GM12878 (cell line): ENCODE data around the gene COX19.

ENCODE experiments used
- BHLHE40 ChIP-seq, 2 experiments: fragments of 450-650 bp in 1 of 2; IDR thresholded peaks; 2 replicates each; pipeline ENCODE4 v1.6.1; 2011 to 2017; ENCODE audit warnings: low read depth in 2 of 2, borderline replicate concordance in 1 of 2, improper control_type of control experiment in 1 of 2, low read length in 1 of 2, mild to moderate bottlenecking in 1 of 2
- CTCF ChIP-seq, 3 experiments: IDR thresholded peaks in 2 of 3; conservative IDR thresholded peaks in 1 of 3; 2 replicates each; pipeline ENCODE4 v1.5.1; 2011; ENCODE audit warnings: low read depth in 3 of 3, low read length in 3 of 3, mild to moderate bottlenecking in 3 of 3, control low read depth in 2 of 3, moderate library complexity in 2 of 3, inconsistent platforms in 1 of 3, mixed read lengths in 1 of 3; ENCODE audit not compliant: control insufficient read depth in 2 of 3, insufficient read depth in 1 of 3; ENCODE audit errors: extremely low read depth in 1 of 3
- EZH2 ChIP-seq: IDR thresholded peaks from 2 replicates; pipeline ENCODE4 v1.6.1; 2012; ENCODE audit warnings: low read depth, mild to moderate bottlenecking, control low read depth, inconsistent platforms, low read length, borderline replicate concordance; ENCODE audit not compliant: control insufficient read depth
- KDM1A ChIP-seq: fragments of 200-600 bp; sonication (generic); IDR thresholded peaks from 2 replicates; pipeline ENCODE4 v1.6.1; 2016; ENCODE audit warnings: borderline replicate concordance
- MEF2A ChIP-seq: IDR thresholded peaks from 2 replicates; pipeline ENCODE4 v1.6.1; 2011; ENCODE audit warnings: low read depth, mild to moderate bottlenecking, low read length, moderate library complexity; ENCODE audit not compliant: insufficient read depth
- POLR2A ChIP-seq: IDR thresholded peaks from 2 replicates; pipeline ENCODE4 v1.6.1; 2011; ENCODE audit warnings: low read depth, mild to moderate bottlenecking, low read length
- POLR2AphosphoS2 ChIP-seq: IDR thresholded peaks from 2 replicates; pipeline ENCODE4 v1.6.1; 2011; ENCODE audit warnings: low read depth, mild to moderate bottlenecking, low read length, improper control_type of control experiment, moderate library complexity
- POLR2AphosphoS5 ChIP-seq: IDR thresholded peaks from 2 replicates; pipeline ENCODE4 v1.6.1; 2011; ENCODE audit warnings: mild to moderate bottlenecking, low read length, inconsistent platforms
- SIN3A ChIP-seq: IDR thresholded peaks from 2 replicates; pipeline ENCODE4 v1.6.1; 2012; ENCODE audit warnings: low read depth, low read length, improper control_type of control experiment
- SPI1 ChIP-seq: IDR thresholded peaks from 2 replicates; pipeline ENCODE4 v1.6.1; 2011; ENCODE audit warnings: low read depth, mild to moderate bottlenecking, low read length, moderate library complexity, borderline replicate concordance; ENCODE audit not compliant: insufficient read depth
- STAT3 ChIP-seq: IDR thresholded peaks from 2 replicates; pipeline ENCODE4 v1.6.1; 2011; ENCODE audit warnings: low read depth, low read length, improper control_type of control experiment
- USF2 ChIP-seq: IDR thresholded peaks from 2 replicates; pipeline ENCODE4 v1.6.1; 2011; ENCODE audit warnings: low read depth, low read length, improper control_type of control experiment, borderline replicate concordance
- YY1 ChIP-seq: IDR thresholded peaks from 2 replicates; pipeline ENCODE4 v1.6.1; 2011; ENCODE audit warnings: low read depth, mild to moderate bottlenecking, low read length
- ZNF592 ChIP-seq: fragments of 450-650 bp; IDR thresholded peaks from 2 replicates; pipeline ENCODE4 v1.6.1; 2017; ENCODE audit warnings: mild to moderate bottlenecking, moderate library complexity

GRCh38 chr7:986766-987751, 11.7 kb upstream of the COX19 start:
- TF ChIP-seq BHLHE40 (IDR thresholded peaks at IDR 0.05; ENCODE audit: borderline replicate concordance in 1 of 2, low read depth in 2 of 2, low read length in 1 of 2) (peak in 1 of 2 experiments; percentile 61; a peak in 2 of 4 replicates), POLR2AphosphoS5 (no peak), SIN3A (no peak), ZNF592 (no peak), KDM1A (no peak), CTCF (IDR thresholded peaks at IDR 0.05 in 2 of 3, conservative IDR thresholded peaks at IDR 0.05 in 1 of 3; ENCODE audit: control insufficient read depth in 2 of 3, extremely low read depth in 1 of 3, insufficient read depth in 1 of 3, low read depth in 3 of 3, low read length in 3 of 3) (no peak), EZH2 (no peak), MEF2A (no peak), POLR2AphosphoS2 (no peak), YY1 (no peak), POLR2A (0 out of 2 replicates have a peak, but pooled peaks have one; percentile 24), SPI1 (no peak), USF2 (no peak), STAT3 (no peak)
